PC-3 (cell line): ENCODE measurements around the gene C11orf24. TPM values are rescaled to one million over a fixed set of nuclear protein-coding genes. Genes with fewer than 3 reads are reported as not detected.

ENCODE experiments used
- ATAC-seq: fragments of 200-7000 bp; cut with Tn5 transposase; 2 replicates; pipeline ENCODE4 v1.9.1; 2020; ENCODE audit warnings: mild to moderate bottlenecking, moderate library complexity
- BruUV-seq: library from RNA; stranded (reverse); fragments of 400-500 nt; replicated peaks from 2 replicates; lab custom pipeline; 2021; lab: Mats Ljungman, UMichigan
- CTCF ChIA-PET: fragments of 300-600 bp; sonication (Branson Sonifier 250); formaldehyde crosslinking; loops from one replicate; lab custom pipeline; 2022; ENCODE audit warnings: antibody characterized with exemption; lab: Charles Lee
- POLR2A ChIA-PET: fragments of 300-600 bp; sonication (Branson Sonifier 250); formaldehyde crosslinking; loops from one replicate; lab custom pipeline; 2022; ENCODE audit warnings: antibody characterized with exemption; ENCODE audit not compliant: unreplicated experiment; lab: Charles Lee
- DNase-seq: peaks from one replicate; pipeline ENCODE4 v3.0.0-alpha.2; 2015
- H2AFZ ChIP-seq: fragments of 300-600 bp; sonication (generic); 2 replicates; pipeline ENCODE4 v1.6.0; 2016; ENCODE audit warnings: antibody characterized with exemption, low read length
- H3F3A ChIP-seq: fragments of 300-600 bp; sonication (generic); one replicate; pipeline ENCODE4 v1.6.0; 2017; ENCODE audit warnings: antibody characterized with exemption, low read length, control low read depth, mild to moderate bottlenecking; ENCODE audit not compliant: unreplicated experiment
- H3K27ac ChIP-seq: fragments of 300-600 bp; sonication (generic); 2 replicates; pipeline ENCODE4 v1.5.1; 2016; ENCODE audit warnings: mild to moderate bottlenecking, low read length
- H3K27me3 ChIP-seq: fragments of 300-600 bp; sonication (generic); 2 replicates; pipeline ENCODE4 v1.6.1; 2016; ENCODE audit warnings: low read length, mixed read lengths
- H3K36me3 ChIP-seq: fragments of 300-600 bp; sonication (generic); 2 replicates; pipeline ENCODE4 v1.6.1; 2016; ENCODE audit warnings: low read depth, mixed run types, low read length, mixed read lengths
- H3K4me1 ChIP-seq: fragments of 300-600 bp; sonication (generic); 2 replicates; pipeline ENCODE4 v1.5.1; 2016; ENCODE audit warnings: low read length; ENCODE audit not compliant: insufficient read depth
- H3K4me2 ChIP-seq: fragments of 300-600 bp; sonication (generic); 2 replicates; pipeline ENCODE4 v1.6.0; 2016; ENCODE audit warnings: low read length
- H3K4me3 ChIP-seq: fragments of 300-600 bp; sonication (generic); 2 replicates; pipeline ENCODE4 v1.5.1; 2016; ENCODE audit warnings: mild to moderate bottlenecking, low read length, mixed read lengths
- H3K79me2 ChIP-seq: fragments of 300-600 bp; sonication (generic); 2 replicates; pipeline ENCODE4 v1.6.1; 2017; ENCODE audit warnings: low read length, mixed read lengths
- H3K9ac ChIP-seq: fragments of 300-600 bp; sonication (generic); 2 replicates; pipeline ENCODE4 v1.6.0; 2016; ENCODE audit warnings: mild to moderate bottlenecking, low read length
- H3K9me2 ChIP-seq: fragments of 300-600 bp; sonication (generic); replicated peaks from 2 replicates; pipeline ENCODE4 v1.6.1; 2016; ENCODE audit warnings: mixed run types, low read length, mixed read lengths
- H3K9me3 ChIP-seq: fragments of 300-600 bp; sonication (generic); 2 replicates; pipeline ENCODE4 v1.6.1; 2016; ENCODE audit warnings: low read length, mixed read lengths
- H4K20me1 ChIP-seq: fragments of 300-600 bp; sonication (generic); 2 replicates; pipeline ENCODE4 v1.6.1; 2016; ENCODE audit warnings: low read length, mixed read lengths
- CTCF ChIP-seq: fragments of 300-600 bp; sonication (generic); conservative IDR thresholded peaks from 2 replicates; pipeline ENCODE4 v1.5.1; 2017; ENCODE audit warnings: antibody characterized with exemption, low read depth, mild to moderate bottlenecking, low read length
- EZH2 ChIP-seq: fragments of 300-600 bp; sonication (generic); IDR thresholded peaks from one replicate; pipeline ENCODE4 v1.6.1; 2017; ENCODE audit warnings: antibody characterized with exemption, mild to moderate bottlenecking, low read length; ENCODE audit not compliant: unreplicated experiment
- EZH2phosphoT487 ChIP-seq: fragments of 300-600 bp; sonication (generic); IDR thresholded peaks from 2 replicates; pipeline ENCODE4 v1.6.1; 2018; ENCODE audit warnings: mild to moderate bottlenecking, antibody characterized with exemption, low read length, borderline replicate concordance
- intact Hi-C: fragments of 100-400 bp; cut with micrococcal nuclease; formaldehyde crosslinking; loops from 2 replicates; pipeline ENCODE4 v1.9.0; 2023
- total RNA-seq: library from RNA; depleted of rRNA; stranded (reverse); fragments of >200 nt; gene quantifications from 2 replicates; pipeline ENCODE4 v1.2.3, GENCODE V29; 2014

C11orf24 gene
- total RNA-seq, 1 experiment from 2014 or later: 75.9 TPM

DNA sequence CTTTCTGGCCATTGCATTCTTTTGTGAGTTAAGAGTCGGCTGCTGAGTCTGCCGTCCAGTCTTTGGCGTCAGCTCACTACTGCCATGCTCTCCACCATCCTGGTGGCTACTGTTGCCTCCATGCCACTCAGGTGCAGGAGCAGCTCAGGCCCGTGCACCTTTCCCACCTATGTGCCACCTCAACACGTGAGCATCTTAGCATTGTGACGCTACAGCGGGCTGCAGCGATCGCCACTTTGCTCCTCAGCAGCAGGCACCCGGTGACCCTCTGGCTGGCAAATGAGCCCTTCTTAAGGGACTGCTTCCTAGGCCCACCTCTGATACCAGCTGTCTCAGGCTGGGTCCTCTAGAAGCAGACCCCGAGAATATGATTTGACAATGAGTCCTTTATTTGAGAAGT is 47.2 kb downstream of the C11orf24 start:
- ATAC-seq (no peak), DNase-seq (no peak)
- ChIA-PET CTCF (no interaction called here), POLR2A (no interaction called here)
- Histone ChIP-seq H3F3A (no peaks in the 10 kb centered on the region), H3K4me2 (no peak overlapping the region), H3K27me3 (no peaks in the 10 kb centered on the region), H4K20me1 (no peaks in the 10 kb centered on the region), H2AFZ (no peak overlapping the region), H3K36me3 (no peaks in the 10 kb centered on the region), H3K4me3 (no peak overlapping the region), H3K4me1 (no peaks in the 10 kb centered on the region), H3K9me3 (no peaks in the 10 kb centered on the region), H3K27ac (no peak overlapping the region), H3K9ac (no peak overlapping the region), H3K9me2 (no peaks in the 10 kb centered on the region), H3K79me2 (no peaks in the 10 kb centered on the region)
- TF ChIP-seq EZH2 (no peak), CTCF (no peak), EZH2phosphoT487 (no peak)
- intact Hi-C loops: no loop called here
- BruUV-seq: no TSS peak

GRCh38 chr11:68223275-68223674 is 48.5 kb downstream of the C11orf24 start:
- Histone ChIP-seq H3K27me3 (no peaks in the 10 kb centered on the region), H2AFZ (no peak overlapping the region), H3K79me2 (no peaks in the 10 kb centered on the region), H3K9ac (no peak overlapping the region), H3K4me1 (no peaks in the 10 kb centered on the region), H3K27ac (no peak overlapping the region), H3K9me3 (no peaks in the 10 kb centered on the region), H4K20me1 (no peaks in the 10 kb centered on the region), H3K9me2 (no peaks in the 10 kb centered on the region), H3K4me3 (no peak overlapping the region), H3F3A (no peaks in the 10 kb centered on the region), H3K36me3 (no peaks in the 10 kb centered on the region), H3K4me2 (no peak overlapping the region)
- no peak for TF ChIP-seq CTCF
- TF ChIP-seq EZH2phosphoT487: no peak
- no peak for TF ChIP-seq EZH2
- BruUV-seq: no TSS peak
- ATAC-seq (no peak), DNase-seq (no peak)
- intact Hi-C loops: no loop called here
- CTCF ChIA-PET: no interaction called here
- POLR2A ChIA-PET: interaction anchor here (0.5 kb wide), 1 partner anchor 14 kb away, joined by 10 read pairs; no protein-coding TSS in a partner anchor

GRCh38 chr11:68221406-68221805 is 50.4 kb downstream of the C11orf24 start:
- intact Hi-C loops: no loop called here
- no peak overlapping the region for H3K9ac ChIP-seq
- H3K79me2 ChIP-seq: no peaks in the 10 kb centered on the region
- no peaks in the 10 kb centered on the region for H3K9me2 ChIP-seq
- no peak for ATAC-seq
- no peaks in the 10 kb centered on the region for H3K36me3 ChIP-seq
- H3K4me3 ChIP-seq: no peak overlapping the region
- H3K4me2 ChIP-seq: no peak overlapping the region
- no TSS peak for BruUV-seq
- POLR2A ChIA-PET: no interaction called here
- no peak for DNase-seq
- TF ChIP-seq EZH2phosphoT487 (no peak), CTCF (no peak), EZH2 (no peak)
- no peaks in the 10 kb centered on the region for H3K9me3 ChIP-seq
- H4K20me1 ChIP-seq: no peaks in the 10 kb centered on the region
- no peaks in the 10 kb centered on the region for H3K4me1 ChIP-seq
- H3F3A ChIP-seq: no peaks in the 10 kb centered on the region
- no peaks in the 10 kb centered on the region for H3K27me3 ChIP-seq
- CTCF ChIA-PET: no interaction called here
- H3K27ac ChIP-seq: no peak overlapping the region
- H2AFZ ChIP-seq: no peak overlapping the region
